ENCODE data around the gene ENG.

DNA sequence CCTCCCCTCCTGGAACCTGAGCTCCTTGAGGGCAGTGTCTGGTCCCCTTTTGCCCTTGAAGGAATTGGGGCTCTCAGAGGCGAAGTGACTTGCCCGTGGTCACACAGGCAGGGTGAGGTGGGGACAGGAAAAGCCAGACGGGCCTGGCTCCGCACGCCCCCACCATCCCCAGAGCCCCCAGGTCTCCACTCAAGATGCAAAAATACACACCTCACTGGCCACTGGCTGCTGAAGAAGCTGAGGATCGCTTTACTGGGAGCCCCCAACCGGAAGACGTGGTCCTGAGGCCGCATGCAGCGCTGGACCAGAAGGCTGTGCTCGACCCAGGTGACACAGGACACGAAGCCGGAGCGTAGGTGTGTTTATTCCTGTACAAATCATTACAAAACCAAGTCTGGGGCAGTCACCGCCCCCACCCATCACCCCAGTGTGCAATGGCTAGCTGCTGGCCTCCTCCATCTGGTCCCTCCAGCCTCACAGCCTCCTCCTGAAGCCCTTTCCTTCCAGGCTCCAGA lies 30.6 kb upstream of the ENG start:
- TF ChIP-seq CTCF (IDR thresholded peaks at IDR 0.05) (no peak), POLR2A (IDR thresholded peaks at IDR 0.05) (no peak)
